Panc1 (cell line): ENCODE data around the gene SHROOM2. TPM values are rescaled to one million over a fixed set of nuclear protein-coding genes. Genes with fewer than 3 reads are reported as not detected.

Experiments used
- ATAC-seq: fragments of 200-7000 bp; cut with Tn5 transposase; 2 replicates; pipeline ENCODE4 v1.9.1; 2020; ENCODE audit warnings: mild to moderate bottlenecking, moderate library complexity
- BruUV-seq: library from RNA; stranded (reverse); fragments of 400-500 nt; replicated peaks from 2 replicates; lab custom pipeline; 2021; lab: Mats Ljungman, UMichigan
- CTCF ChIA-PET: fragments of 300-600 bp; sonication (Branson Sonifier 250); formaldehyde crosslinking; loops from one replicate; lab custom pipeline; 2022; ENCODE audit warnings: antibody characterized with exemption; lab: Charles Lee
- POLR2A ChIA-PET: fragments of 300-600 bp; sonication (Branson Sonifier 250); formaldehyde crosslinking; loops from one replicate; lab custom pipeline; 2022; ENCODE audit warnings: antibody characterized with exemption; lab: Charles Lee
- DNase-seq: peaks from one replicate; pipeline ENCODE4 v3.0.0-alpha.2; 2010; ENCODE audit warnings: low read depth, low spot score
- H3K27ac ChIP-seq: 2 replicates; pipeline ENCODE4 v1.5.1; 2011; ENCODE audit warnings: mild to moderate bottlenecking, low read length, inconsistent platforms
- H3K27me3 ChIP-seq: fragments of 200-500 bp; sonication (Bioruptor generic); 2 replicates; pipeline ENCODE4 v1.6.0; 2014; ENCODE audit warnings: low read length, inconsistent platforms; ENCODE audit not compliant: control insufficient read depth, insufficient read depth
- H3K36me3 ChIP-seq: fragments of 200-500 bp; sonication (Bioruptor generic); 2 replicates; pipeline ENCODE4 v1.5.1; 2014; ENCODE audit warnings: inconsistent platforms, mild to moderate bottlenecking, low read length, moderate library complexity; ENCODE audit not compliant: control insufficient read depth, insufficient read depth
- H3K4me1 ChIP-seq: 2 replicates; pipeline ENCODE4 v1.5.1; 2011; ENCODE audit warnings: inconsistent platforms, mild to moderate bottlenecking, low read length, moderate library complexity; ENCODE audit not compliant: control insufficient read depth, insufficient read depth
- H3K4me3 ChIP-seq, 2 experiments: 2 replicates each; pipeline ENCODE4 v1.5.1; 2011 to 2012; ENCODE audit warnings: low read depth in 2 of 2, low read length in 2 of 2, mild to moderate bottlenecking in 2 of 2, inconsistent platforms in 1 of 2, moderate library complexity in 1 of 2
- H3K9me3 ChIP-seq: fragments of 200-500 bp; sonication (Bioruptor generic); 2 replicates; pipeline ENCODE4 v1.5.1; 2014; ENCODE audit warnings: low read depth, mild to moderate bottlenecking, inconsistent platforms, low read length, moderate library complexity; ENCODE audit not compliant: control insufficient read depth, insufficient read depth
- CTCF ChIP-seq: fragments of 450-650 bp; IDR thresholded peaks from 2 replicates; pipeline ENCODE4 v1.5.1; 2017; ENCODE audit warnings: mild to moderate bottlenecking
- POLR2AphosphoS5 ChIP-seq: IDR thresholded peaks from 2 replicates; pipeline ENCODE4 v1.6.1; 2012; ENCODE audit warnings: mild to moderate bottlenecking, low read depth, low read length, moderate library complexity
- REST ChIP-seq, 2 experiments: IDR thresholded peaks; 2 replicates each; pipeline ENCODE4 v1.6.1; 2011 to 2012; ENCODE audit warnings: low read depth in 2 of 2, control low read depth in 1 of 2, low read length in 1 of 2, mild to moderate bottlenecking in 1 of 2, moderate library complexity in 1 of 2; ENCODE audit not compliant: insufficient read depth in 1 of 2
- SIN3A ChIP-seq: IDR thresholded peaks from 2 replicates; pipeline ENCODE4 v1.6.1; 2012; ENCODE audit warnings: low read depth, mild to moderate bottlenecking, low read length, moderate library complexity, borderline replicate concordance; ENCODE audit not compliant: insufficient read depth
- TCF7L2 ChIP-seq: IDR thresholded peaks from 2 replicates; pipeline ENCODE4 v1.6.1; 2011; ENCODE audit warnings: mild to moderate bottlenecking, low read depth, low read length, inconsistent platforms
- in situ Hi-C: cut with HindIII; loops from 2 replicates; pipeline ENCODE4 v1.10.0; 2016; ENCODE audit warnings: low sequenced_read_pairs, low pct_unique_long_range_greater_than_20kb
- intact Hi-C: fragments of 100-400 bp; cut with micrococcal nuclease; formaldehyde crosslinking; loops from one replicate; pipeline ENCODE4 v1.10.0; 2022; ENCODE audit not compliant: unreplicated experiment
- total RNA-seq: library from RNA; stranded (reverse); gene quantifications from one replicate; pipeline ENCODE4 v1.2.1, GENCODE V29; 2021; ENCODE audit not compliant: unreplicated experiment

The SHROOM2 gene
- total RNA-seq, 1 experiment from 2014 or later: 0.72 TPM

- in situ Hi-C loops (no loop called here), intact Hi-C loops (no loop called here)
- H3K36me3 ChIP-seq: no peaks in the 10 kb centered on the region
- H3K27me3 ChIP-seq: no peaks in the 10 kb centered on the region
- ATAC-seq (no peak), DNase-seq (no peak)
- no peaks in the 10 kb centered on the region for H3K4me1 ChIP-seq
- TF ChIP-seq POLR2AphosphoS5 (no peak), REST (IDR thresholded peaks at IDR 0.05; ENCODE audit: insufficient read depth in 1 of 2, low read depth in 2 of 2, low read length in 1 of 2) (no peak), CTCF (no peak), TCF7L2 (no peak), SIN3A (no peak)
- POLR2A ChIA-PET: no interaction called here
- H3K4me3 ChIP-seq: no peak overlapping the region
- H3K27ac ChIP-seq: no peak overlapping the region
- no TSS peak for BruUV-seq
- CTCF ChIA-PET: no interaction called here
- H3K9me3 ChIP-seq: no peaks in the 10 kb centered on the region
Observed at GRCh38 chrX:9824554-9824953, 38.3 kb downstream of the SHROOM2 start.

- Histone ChIP-seq H3K4me1 (no peaks in the 10 kb centered on the region), H3K27ac (no peak overlapping the region), H3K27me3 (no peaks in the 10 kb centered on the region), H3K4me3 (no peak overlapping the region), H3K36me3 (no peaks in the 10 kb centered on the region), H3K9me3 (no peaks in the 10 kb centered on the region)
- no peak for DNase-seq
- CTCF ChIA-PET: no interaction called here
- POLR2A ChIA-PET: no interaction called here
- no peak for ATAC-seq
- TF ChIP-seq POLR2AphosphoS5: no peak
- TF ChIP-seq CTCF: no peak
- no peak for TF ChIP-seq SIN3A
- TF ChIP-seq REST (IDR thresholded peaks at IDR 0.05; ENCODE audit: insufficient read depth in 1 of 2, low read depth in 2 of 2, low read length in 1 of 2): no peak
- TF ChIP-seq TCF7L2: no peak
- intact Hi-C loops (no loop called here), in situ Hi-C loops (no loop called here)
- BruUV-seq: no TSS peak
Observed at GRCh38 chrX:9825129-9825790, 39.0 kb downstream of the SHROOM2 start.
